ENCODE results near the gene ABCD2.

ABCD2 gene

DNA sequence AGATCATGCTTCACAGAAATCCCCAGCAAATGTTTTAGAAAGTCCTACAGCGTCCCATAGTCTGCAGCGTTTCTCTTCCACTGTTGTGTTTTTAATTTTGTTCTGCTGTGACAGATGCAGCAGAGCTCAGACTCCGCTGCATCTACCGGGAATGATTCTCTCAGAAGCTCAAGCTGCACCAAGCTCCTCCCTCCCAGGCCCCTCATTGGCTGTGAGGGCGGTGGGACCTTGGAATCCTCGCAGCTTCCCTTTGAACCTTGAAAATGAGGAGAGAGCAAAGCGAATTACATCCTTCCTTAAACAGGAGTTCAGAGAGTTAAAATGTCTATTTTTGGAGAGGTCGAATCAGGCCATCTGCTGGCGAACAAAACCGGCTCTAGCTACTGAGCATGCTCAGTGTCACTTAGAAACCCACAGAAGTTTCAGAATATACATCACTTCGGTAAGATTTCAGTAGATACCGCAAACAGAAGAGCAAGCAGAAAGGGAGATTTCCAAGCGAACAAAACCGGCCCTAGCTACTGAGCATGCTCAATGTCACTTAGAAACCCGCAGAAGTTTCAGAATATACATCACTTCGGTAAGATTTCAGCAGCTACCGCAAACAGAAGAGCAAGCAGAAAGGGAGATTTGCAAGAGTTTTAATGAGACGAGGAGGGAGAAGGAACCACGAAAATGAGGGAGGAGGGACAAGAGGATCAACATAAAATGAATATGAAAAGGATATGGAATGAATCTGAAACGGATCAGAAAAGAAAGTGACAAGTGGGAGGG, at the start of gene ABCD2:
TSS of gene ABCD2 (minus strand) at position 144 of the 774 bp plus-strand sequence. CDS start 188 bp downstream, outside the sequence.
- TF ChIP-seq, protein P1, sequence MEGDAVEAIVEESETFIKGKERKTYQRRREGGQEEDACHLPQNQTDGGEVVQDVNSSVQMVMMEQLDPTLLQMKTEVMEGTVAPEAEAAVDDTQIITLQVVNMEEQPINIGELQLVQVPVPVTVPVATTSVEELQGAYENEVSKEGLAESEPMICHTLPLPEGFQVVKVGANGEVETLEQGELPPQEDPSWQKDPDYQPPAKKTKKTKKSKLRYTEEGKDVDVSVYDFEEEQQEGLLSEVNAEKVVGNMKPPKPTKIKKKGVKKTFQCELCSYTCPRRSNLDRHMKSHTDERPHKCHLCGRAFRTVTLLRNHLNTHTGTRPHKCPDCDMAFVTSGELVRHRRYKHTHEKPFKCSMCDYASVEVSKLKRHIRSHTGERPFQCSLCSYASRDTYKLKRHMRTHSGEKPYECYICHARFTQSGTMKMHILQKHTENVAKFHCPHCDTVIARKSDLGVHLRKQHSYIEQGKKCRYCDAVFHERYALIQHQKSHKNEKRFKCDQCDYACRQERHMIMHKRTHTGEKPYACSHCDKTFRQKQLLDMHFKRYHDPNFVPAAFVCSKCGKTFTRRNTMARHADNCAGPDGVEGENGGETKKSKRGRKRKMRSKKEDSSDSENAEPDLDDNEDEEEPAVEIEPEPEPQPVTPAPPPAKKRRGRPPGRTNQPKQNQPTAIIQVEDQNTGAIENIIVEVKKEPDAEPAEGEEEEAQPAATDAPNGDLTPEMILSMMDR (IDR thresholded peaks at IDR 0.05; ENCODE audit: insufficient read depth, low read depth, low read length, missing control alignments): peak; percentile 34
- peak; percentile 60 for DNase-seq (ENCODE audit: low read depth)
- peak within 1 kb of the TSS; percentile 39 for H3K4me3 ChIP-seq (ENCODE audit: low read length)

DNA sequence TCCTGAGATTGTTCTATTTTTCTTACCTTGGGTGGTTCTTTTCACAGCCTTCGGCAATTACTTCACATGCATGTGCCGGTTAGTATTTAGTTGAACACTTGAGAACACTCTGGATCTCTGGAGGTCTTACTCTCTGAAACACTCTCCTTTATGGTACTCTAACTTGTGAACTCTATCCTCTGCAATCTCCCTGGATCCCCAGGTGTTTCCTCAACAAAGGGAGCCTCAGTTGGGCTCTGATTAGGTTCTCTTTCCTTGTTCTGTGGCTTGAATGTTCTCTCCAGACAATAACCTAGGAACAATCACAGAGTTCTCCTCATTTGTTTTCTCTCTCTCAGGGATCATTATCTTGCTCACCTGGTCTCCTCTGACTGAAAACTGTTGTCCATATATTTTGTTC, 40.5 kb upstream of the ABCD2 start:
- H3K4me3 ChIP-seq (ENCODE audit: low read length): no peak overlapping the region
- TF ChIP-seq, protein P1 (IDR thresholded peaks at IDR 0.05; ENCODE audit: insufficient read depth, low read depth, low read length, missing control alignments): no peak
- DNase-seq (ENCODE audit: low read depth): no peak

DNA sequence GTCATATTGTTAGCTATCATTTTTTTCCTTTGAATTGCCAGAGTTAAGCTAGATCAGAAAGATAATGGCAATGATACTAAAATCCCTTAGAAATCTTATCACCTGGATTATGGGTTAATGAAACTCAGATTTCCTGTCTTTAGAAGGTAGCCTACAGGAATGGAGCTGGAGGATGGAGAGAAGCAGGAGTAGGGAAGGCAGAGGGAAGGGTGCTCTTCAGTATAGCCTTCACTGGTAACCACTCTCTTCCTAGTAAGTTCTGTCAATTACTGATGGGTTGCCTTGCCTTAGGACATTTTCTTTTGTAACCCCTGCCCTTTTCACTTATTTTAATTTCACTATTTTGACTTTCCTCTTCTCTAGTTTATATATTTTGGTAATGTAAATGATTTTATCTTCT, 27.8 kb upstream of the ABCD2 start:
- TF ChIP-seq, protein P1 (IDR thresholded peaks at IDR 0.05; ENCODE audit: insufficient read depth, low read depth, low read length, missing control alignments): no peak
- no peak for DNase-seq (ENCODE audit: low read depth)
- no peak overlapping the region for H3K4me3 ChIP-seq (ENCODE audit: low read length)

DNA sequence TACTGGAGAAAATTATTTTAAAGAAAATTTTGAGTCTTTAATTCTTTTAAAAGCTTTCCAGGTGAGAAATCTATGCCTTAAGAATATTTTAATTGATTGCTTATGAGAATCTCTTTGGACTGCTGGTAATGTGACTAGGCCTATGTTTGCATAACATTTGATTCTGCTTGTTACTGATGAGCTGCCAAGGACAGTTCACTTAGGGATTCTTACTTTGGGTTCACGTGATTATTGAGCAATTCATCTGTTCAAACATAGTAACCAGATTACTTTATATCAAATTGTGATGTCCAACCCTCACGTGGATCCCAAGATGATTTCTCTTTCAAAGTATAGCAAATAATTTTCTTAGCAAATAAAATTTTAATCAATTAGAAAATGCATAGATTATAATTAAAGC, 27.4 kb upstream of the ABCD2 start:
- H3K4me3 ChIP-seq (ENCODE audit: low read length): no peak overlapping the region
- DNase-seq (ENCODE audit: low read depth): no peak
- TF ChIP-seq, protein P1 (IDR thresholded peaks at IDR 0.05; ENCODE audit: insufficient read depth, low read depth, low read length, missing control alignments): no peak

DNA sequence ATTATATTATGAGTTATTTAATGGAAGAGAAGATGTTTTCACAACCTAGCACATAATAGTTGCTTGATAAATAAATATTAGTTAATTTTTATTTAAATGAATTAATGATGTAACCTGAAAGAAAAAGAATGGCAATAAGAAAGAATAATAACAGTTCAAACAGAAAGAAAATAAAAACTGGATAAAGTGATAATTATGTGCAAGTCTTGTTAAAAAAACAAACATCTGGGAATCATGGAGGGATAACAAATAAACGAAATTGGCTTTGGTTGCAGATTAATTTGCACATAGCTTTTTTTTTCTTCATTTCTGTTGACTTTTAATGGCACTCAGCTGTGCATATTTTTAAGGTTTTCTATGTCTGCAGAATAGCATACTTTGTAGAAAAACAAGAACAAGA, 23.4 kb upstream of the ABCD2 start:
- H3K4me3 ChIP-seq (ENCODE audit: low read length): no peak overlapping the region
- no peak for DNase-seq (ENCODE audit: low read depth)
- TF ChIP-seq, protein P1 (IDR thresholded peaks at IDR 0.05; ENCODE audit: insufficient read depth, low read depth, low read length, missing control alignments): no peak

DNA sequence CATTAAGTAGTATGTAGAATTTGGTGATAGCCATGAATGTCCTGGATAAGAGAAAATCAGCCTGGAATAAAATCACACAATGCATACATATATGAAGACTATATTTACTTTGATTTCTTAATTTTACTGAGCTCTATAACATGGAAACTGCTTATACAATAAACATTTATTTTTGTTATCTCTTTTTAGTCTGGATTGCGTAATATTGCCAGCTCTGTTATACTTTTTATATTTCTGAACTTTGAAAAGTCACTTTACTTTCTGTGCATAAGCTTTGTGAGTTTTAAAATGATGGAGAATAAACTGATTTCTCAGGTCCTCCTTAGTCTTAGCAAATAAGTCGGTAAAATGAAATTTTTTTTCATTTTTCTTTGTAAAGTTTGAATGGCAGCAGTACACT, 19.2 kb upstream of the ABCD2 start:
- no peak overlapping the region for H3K4me3 ChIP-seq (ENCODE audit: low read length)
- TF ChIP-seq, protein P1 (IDR thresholded peaks at IDR 0.05; ENCODE audit: insufficient read depth, low read depth, low read length, missing control alignments): no peak
- DNase-seq (ENCODE audit: low read depth): no peak

DNA sequence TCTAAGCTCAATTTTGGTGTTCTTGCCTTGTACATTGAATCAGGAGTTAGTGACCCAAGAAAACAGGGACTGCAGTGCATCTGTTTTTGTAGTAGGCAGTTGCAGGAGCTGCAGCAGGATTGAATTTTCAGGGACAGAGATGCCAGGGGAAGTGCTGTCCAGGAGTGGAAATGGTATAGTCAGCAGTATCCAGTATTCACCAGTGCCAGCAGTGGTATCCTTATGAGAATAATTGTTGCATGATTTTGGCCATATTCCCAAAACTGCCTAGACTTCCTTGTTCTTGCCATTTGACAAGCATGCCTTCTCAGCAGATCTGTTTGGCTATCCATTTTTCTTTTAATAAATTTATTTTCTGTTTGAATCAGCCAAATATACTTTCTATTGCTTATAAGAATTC, 18.6 kb upstream of the ABCD2 start:
- H3K4me3 ChIP-seq (ENCODE audit: low read length): no peak overlapping the region
- TF ChIP-seq, protein P1 (IDR thresholded peaks at IDR 0.05; ENCODE audit: insufficient read depth, low read depth, low read length, missing control alignments): no peak
- no peak for DNase-seq (ENCODE audit: low read depth)

All from epithelial cell of esophagus (primary cell).